Coronary artery (tissue), 2 donors: ENCODE results near the gene PCDHGB1.
"Not testable (repeated sequence)": the region's sequence is repeated elsewhere in the genome, so short reads cannot be mapped to it uniquely, and the experiment has no call there.

Experiments used
- DNase-seq: peaks from one replicate; pipeline ENCODE4 v3.0.0-alpha.2; 2017; ENCODE audit warnings: low spot score
- H3K27ac ChIP-seq, 2 donors: fragments of 200-600 bp; sonication (generic); one replicate each; pipeline ENCODE4 v1.5.1; 2016 to 2019
- H3K4me3 ChIP-seq: fragments of 200-600 bp; sonication (generic); 2 replicates; pipeline ENCODE4 v1.5.1; 2016; ENCODE audit warnings: mild to moderate bottlenecking, moderate library complexity
- TF ChIP-seq, protein P1 (sequence below): fragments of 200-600 bp; sonication (generic); IDR thresholded peaks from one replicate; pipeline ENCODE4 v1.5.1; 2019; ENCODE audit warnings: antibody characterized with exemption

PCDHGB1 gene

GRCh38 chr5:141320225-141321169, 29.4 kb upstream of the PCDHGB1 start, which contains the start of gene TAF7:
Gene TAF7 (minus strand): TSS chr5:141320784. CDS start chr5:141320044, 740 bp downstream.
- peak within 1 kb of the TSS; percentile 94 to 95 for H3K27ac ChIP-seq
- DNase-seq: peak; percentile 90
- TF ChIP-seq, protein P1, sequence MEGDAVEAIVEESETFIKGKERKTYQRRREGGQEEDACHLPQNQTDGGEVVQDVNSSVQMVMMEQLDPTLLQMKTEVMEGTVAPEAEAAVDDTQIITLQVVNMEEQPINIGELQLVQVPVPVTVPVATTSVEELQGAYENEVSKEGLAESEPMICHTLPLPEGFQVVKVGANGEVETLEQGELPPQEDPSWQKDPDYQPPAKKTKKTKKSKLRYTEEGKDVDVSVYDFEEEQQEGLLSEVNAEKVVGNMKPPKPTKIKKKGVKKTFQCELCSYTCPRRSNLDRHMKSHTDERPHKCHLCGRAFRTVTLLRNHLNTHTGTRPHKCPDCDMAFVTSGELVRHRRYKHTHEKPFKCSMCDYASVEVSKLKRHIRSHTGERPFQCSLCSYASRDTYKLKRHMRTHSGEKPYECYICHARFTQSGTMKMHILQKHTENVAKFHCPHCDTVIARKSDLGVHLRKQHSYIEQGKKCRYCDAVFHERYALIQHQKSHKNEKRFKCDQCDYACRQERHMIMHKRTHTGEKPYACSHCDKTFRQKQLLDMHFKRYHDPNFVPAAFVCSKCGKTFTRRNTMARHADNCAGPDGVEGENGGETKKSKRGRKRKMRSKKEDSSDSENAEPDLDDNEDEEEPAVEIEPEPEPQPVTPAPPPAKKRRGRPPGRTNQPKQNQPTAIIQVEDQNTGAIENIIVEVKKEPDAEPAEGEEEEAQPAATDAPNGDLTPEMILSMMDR: peak; percentile 77
- peak within 1 kb of the TSS; percentile 86 for H3K4me3 ChIP-seq

DNA sequence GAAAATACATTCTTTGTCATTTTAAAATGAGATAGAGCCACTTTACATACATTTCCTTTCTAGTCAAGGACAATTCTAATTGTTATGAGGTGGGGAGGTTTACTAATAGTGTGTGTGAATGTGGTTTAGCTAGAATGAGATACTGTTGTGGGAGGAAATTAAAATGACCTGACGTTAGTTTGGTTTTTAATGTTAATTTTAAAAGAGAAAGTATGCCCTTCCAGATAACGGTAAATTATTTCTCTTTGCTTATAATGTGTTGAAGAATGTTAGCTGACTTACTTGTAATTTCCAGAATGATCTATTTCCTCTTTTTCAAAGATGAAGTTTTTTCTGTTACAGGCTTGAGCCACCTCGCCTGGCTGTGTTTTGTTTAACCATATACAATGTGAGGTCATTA, 27.6 kb upstream of the PCDHGB1 start:
- Histone ChIP-seq H3K27ac (no peak overlapping the region), H3K4me3 (no peak overlapping the region)
- TF ChIP-seq, protein P1: no peak
- no peak for DNase-seq

- DNase-seq: peak; percentile 75
- TF ChIP-seq, protein P1: no peak
- peak overlapping the region; percentile 65 for H3K4me3 ChIP-seq
- peak overlapping the region in 1 of 2 donors; percentile 57 for H3K27ac ChIP-seq
Measured at GRCh38 chr5:141326088-141326854, 23.6 kb upstream of the PCDHGB1 start.

GRCh38 chr5:141328231-141328630, 21.7 kb upstream of the PCDHGB1 start:
- Histone ChIP-seq H3K4me3 (peak overlapping the region; percentile 7), H3K27ac (no peak overlapping the region)
- TF ChIP-seq, protein P1: no peak
- DNase-seq: no peak

GRCh38 chr5:141330299-141331080, 19.4 kb upstream of the PCDHGB1 start, which contains the start of gene PCDHGA1:
Gene PCDHGA1 (plus strand): TSS chr5:141330514.
- no peak within 1 kb of the TSS for H3K27ac ChIP-seq
- DNase-seq: no peak
- TF ChIP-seq, protein P1: no peak
- peak within 1 kb of the TSS; percentile 11 for H3K4me3 ChIP-seq

- H3K4me3 ChIP-seq: peak overlapping the region; percentile 14
- DNase-seq, H3K27ac ChIP-seq: not testable (repeated sequence)
Measured at GRCh38 chr5:141332571-141332970, 17.3 kb upstream of the PCDHGB1 start.
